ENCODE results near the gene PCSK6.

The PCSK6 gene

DNA sequence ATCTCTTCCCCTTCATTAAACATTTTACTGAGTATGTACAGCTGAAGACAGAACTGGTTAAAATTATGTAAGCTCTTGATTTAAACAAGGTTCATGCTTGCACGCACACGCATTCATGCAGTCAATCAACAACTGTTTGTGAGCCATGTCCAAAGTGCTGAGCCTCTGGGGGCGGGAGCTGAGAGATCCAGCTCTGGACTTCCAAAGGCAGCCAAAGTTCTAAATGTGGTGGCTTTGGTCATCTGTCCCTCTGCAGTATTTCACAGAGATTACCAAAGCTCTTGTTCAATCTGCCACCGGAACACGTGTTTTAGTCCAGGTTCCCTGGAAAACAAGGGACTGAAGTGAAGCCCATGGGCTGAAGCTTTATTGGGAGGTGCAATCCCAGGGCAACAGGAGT, 142.1 kb downstream of the PCSK6 start:
- Histone ChIP-seq H3K9ac (ENCODE audit: low read depth, low read length, poor library complexity, severe bottlenecking) (no peak overlapping the region), H4K20me1 (ENCODE audit: insufficient read depth, low read length, poor library complexity, severe bottlenecking) (no peaks in the 10 kb centered on the region), H3K79me2 (ENCODE audit: insufficient read depth, low read length) (no peaks in the 10 kb centered on the region), H3K4me1 (ENCODE audit: insufficient read depth, low read length, poor library complexity, severe bottlenecking) (no peaks in the 10 kb centered on the region), H3K27me3 (ENCODE audit: insufficient read depth, low read length, poor library complexity, severe bottlenecking) (peaks cover 66% of the 10 kb centered on the region), H3K4me3 (ENCODE audit: low read length, poor library complexity, severe bottlenecking) (no peak overlapping the region), H3K9me3 (ENCODE audit: insufficient read depth, low read depth, low read length) (no peaks in the 10 kb centered on the region), H3K4me2 (ENCODE audit: low read depth, low read length, poor library complexity, severe bottlenecking) (no peak overlapping the region), H3F3A (ENCODE audit: low read depth) (no peaks in the 10 kb centered on the region), H2AFZ (ENCODE audit: low read length) (no peak overlapping the region), H3K9me2 (replicated peaks; ENCODE audit: low read depth, low read length) (no peaks in the 10 kb centered on the region), H3K36me3 (ENCODE audit: insufficient read depth, low read length) (no peaks in the 10 kb centered on the region)
- no peak for TF ChIP-seq EZH2phosphoT487 (IDR thresholded peaks at IDR 0.05; ENCODE audit: borderline replicate concordance)
- TF ChIP-seq, protein P1, sequence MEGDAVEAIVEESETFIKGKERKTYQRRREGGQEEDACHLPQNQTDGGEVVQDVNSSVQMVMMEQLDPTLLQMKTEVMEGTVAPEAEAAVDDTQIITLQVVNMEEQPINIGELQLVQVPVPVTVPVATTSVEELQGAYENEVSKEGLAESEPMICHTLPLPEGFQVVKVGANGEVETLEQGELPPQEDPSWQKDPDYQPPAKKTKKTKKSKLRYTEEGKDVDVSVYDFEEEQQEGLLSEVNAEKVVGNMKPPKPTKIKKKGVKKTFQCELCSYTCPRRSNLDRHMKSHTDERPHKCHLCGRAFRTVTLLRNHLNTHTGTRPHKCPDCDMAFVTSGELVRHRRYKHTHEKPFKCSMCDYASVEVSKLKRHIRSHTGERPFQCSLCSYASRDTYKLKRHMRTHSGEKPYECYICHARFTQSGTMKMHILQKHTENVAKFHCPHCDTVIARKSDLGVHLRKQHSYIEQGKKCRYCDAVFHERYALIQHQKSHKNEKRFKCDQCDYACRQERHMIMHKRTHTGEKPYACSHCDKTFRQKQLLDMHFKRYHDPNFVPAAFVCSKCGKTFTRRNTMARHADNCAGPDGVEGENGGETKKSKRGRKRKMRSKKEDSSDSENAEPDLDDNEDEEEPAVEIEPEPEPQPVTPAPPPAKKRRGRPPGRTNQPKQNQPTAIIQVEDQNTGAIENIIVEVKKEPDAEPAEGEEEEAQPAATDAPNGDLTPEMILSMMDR (conservative IDR thresholded peaks at IDR 0.05; ENCODE audit: low read length): no peak

- no peak overlapping the region for H3K4me3 ChIP-seq (ENCODE audit: low read length, poor library complexity, severe bottlenecking)
Measured at GRCh38 chr15:101346928-101347327, 142.6 kb downstream of the PCSK6 start.

DNA sequence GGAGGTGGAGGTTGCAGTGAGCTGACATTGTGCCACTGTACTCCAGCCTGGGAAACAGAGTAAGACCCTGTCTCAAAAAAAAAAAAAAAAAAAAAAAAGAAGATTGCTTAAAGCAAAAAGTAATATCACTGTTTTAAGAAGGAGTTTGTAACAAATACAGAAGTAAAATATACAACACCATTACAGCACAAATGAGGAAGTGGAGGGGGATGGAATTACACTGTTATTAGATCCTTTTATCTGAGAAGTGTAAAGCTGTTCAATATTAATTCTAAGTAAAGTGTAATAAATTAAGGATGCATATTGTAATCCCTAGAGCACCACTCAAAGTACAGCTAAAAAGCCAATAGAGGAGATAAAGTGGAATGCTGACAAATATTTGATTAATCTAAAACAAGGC, 147.5 kb downstream of the PCSK6 start:
- Histone ChIP-seq H3K9ac (ENCODE audit: low read depth, low read length, poor library complexity, severe bottlenecking) (no peak overlapping the region), H3K4me2 (ENCODE audit: low read depth, low read length, poor library complexity, severe bottlenecking) (no peak overlapping the region), H3F3A (ENCODE audit: low read depth) (no peaks in the 10 kb centered on the region), H3K79me2 (ENCODE audit: insufficient read depth, low read length) (no peaks in the 10 kb centered on the region), H4K20me1 (ENCODE audit: insufficient read depth, low read length, poor library complexity, severe bottlenecking) (no peaks in the 10 kb centered on the region), H2AFZ (ENCODE audit: low read length) (no peak overlapping the region), H3K27me3 (ENCODE audit: insufficient read depth, low read length, poor library complexity, severe bottlenecking) (peaks cover 93% of the 10 kb centered on the region), H3K4me3 (ENCODE audit: low read length, poor library complexity, severe bottlenecking) (no peak overlapping the region), H3K9me3 (ENCODE audit: insufficient read depth, low read depth, low read length) (no peaks in the 10 kb centered on the region), H3K4me1 (ENCODE audit: insufficient read depth, low read length, poor library complexity, severe bottlenecking) (no peaks in the 10 kb centered on the region), H3K36me3 (ENCODE audit: insufficient read depth, low read length) (no peaks in the 10 kb centered on the region), H3K9me2 (replicated peaks; ENCODE audit: low read depth, low read length) (no peaks in the 10 kb centered on the region)
- no peak for TF ChIP-seq EZH2phosphoT487 (IDR thresholded peaks at IDR 0.05; ENCODE audit: borderline replicate concordance)
- TF ChIP-seq, protein P1 (conservative IDR thresholded peaks at IDR 0.05; ENCODE audit: low read length): no peak

More at GRCh38 chr15:101346928-101347327, 142.6 kb downstream of the PCSK6 start:
- no peaks in the 10 kb centered on the region for H3K36me3 ChIP-seq (ENCODE audit: insufficient read depth, low read length)
- H3K9me2 ChIP-seq (replicated peaks; ENCODE audit: low read depth, low read length): no peaks in the 10 kb centered on the region
- no peak overlapping the region for H2AFZ ChIP-seq (ENCODE audit: low read length)
- TF ChIP-seq EZH2phosphoT487 (IDR thresholded peaks at IDR 0.05; ENCODE audit: borderline replicate concordance): no peak
- TF ChIP-seq, protein P1 (conservative IDR thresholded peaks at IDR 0.05; ENCODE audit: low read length): no peak
- no peaks in the 10 kb centered on the region for H3F3A ChIP-seq (ENCODE audit: low read depth)
- no peak overlapping the region for H3K4me2 ChIP-seq (ENCODE audit: low read depth, low read length, poor library complexity, severe bottlenecking)
- H3K4me1 ChIP-seq (ENCODE audit: insufficient read depth, low read length, poor library complexity, severe bottlenecking): no peaks in the 10 kb centered on the region
- no peaks in the 10 kb centered on the region for H3K9me3 ChIP-seq (ENCODE audit: insufficient read depth, low read depth, low read length)
- H3K27me3 ChIP-seq (ENCODE audit: insufficient read depth, low read length, poor library complexity, severe bottlenecking): peaks cover 71% of the 10 kb centered on the region
- H3K9ac ChIP-seq (ENCODE audit: low read depth, low read length, poor library complexity, severe bottlenecking): no peak overlapping the region
- H4K20me1 ChIP-seq (ENCODE audit: insufficient read depth, low read length, poor library complexity, severe bottlenecking): no peaks in the 10 kb centered on the region
- H3K79me2 ChIP-seq (ENCODE audit: insufficient read depth, low read length): no peaks in the 10 kb centered on the region
